GM10266 (cell line): ENCODE data around the gene HLA-DPB1.
A peak's percentile ranks its signal among the peaks of the same experiment; 100 is the strongest.

ENCODE experiments used
- DNase-seq: peaks from one replicate; pipeline ENCODE4 v3.0.0; 2012; ENCODE audit errors: extremely low spot score
- CTCF ChIP-seq: IDR thresholded peaks from 2 replicates; pipeline ENCODE4 v1.5.1; 2012; ENCODE audit warnings: mild to moderate bottlenecking, low read depth; ENCODE audit not compliant: control insufficient read depth, insufficient read depth; ENCODE audit errors: missing control alignments

HLA-DPB1 gene

DNA sequence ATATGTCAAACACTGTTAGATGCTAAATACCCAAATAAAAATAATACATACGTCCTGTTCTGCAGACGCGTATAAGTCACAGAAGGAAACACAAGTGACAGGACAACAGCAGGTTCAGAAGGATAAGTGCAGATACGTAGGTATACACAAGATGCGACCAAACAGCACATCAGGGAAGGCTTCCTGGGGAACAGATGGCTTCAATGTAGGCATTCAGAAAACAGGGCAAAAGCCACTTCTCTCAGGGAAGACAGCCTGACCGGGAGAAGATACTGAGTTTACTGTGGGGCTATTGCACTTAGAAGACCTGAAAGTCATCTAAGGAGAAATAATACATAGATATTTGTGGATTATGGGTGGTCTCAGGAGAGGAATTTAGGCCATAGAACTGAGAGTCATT is 4.2 kb upstream of the HLA-DPB1 start:
- no peak for DNase-seq
- no peak for TF ChIP-seq CTCF

DNA sequence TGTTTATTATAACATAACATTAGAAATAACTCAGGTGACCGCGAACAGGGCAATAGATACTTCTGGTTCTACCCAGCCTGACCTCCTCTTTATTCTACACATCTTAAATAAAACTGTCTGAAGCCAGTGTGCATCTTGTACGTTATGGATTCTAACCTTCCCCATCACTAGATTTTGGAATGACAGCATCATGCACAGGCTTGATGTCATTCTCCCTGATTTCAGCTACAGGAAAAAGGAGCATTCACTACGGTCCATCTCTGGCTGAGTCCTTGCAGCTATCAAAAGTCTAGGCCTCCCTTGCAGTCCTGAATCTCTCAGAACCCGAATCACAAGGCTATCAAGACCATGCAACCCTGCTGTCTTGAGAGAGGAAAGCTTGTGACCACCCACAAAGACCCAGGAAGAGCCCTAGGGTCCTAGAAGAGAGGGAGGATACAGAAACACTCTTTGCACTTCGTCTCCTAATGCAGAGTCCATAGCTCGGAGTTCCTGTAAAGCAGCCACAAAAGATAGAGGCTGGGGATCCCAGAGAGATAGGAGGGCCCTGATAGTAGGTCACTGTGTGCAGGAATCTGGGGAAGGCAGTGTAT is 3.2 kb upstream of the HLA-DPB1 start:
- DNase-seq: no peak
- no peak for TF ChIP-seq CTCF

GRCh38 chr6:33073431-33073871 is 2.3 kb upstream of the HLA-DPB1 start, which contains the start of gene HLA-DPA1:
Gene HLA-DPA1 (minus strand): TSS chr6:33073649.
- TF ChIP-seq CTCF: no peak
- DNase-seq: peak; percentile 90

DNA sequence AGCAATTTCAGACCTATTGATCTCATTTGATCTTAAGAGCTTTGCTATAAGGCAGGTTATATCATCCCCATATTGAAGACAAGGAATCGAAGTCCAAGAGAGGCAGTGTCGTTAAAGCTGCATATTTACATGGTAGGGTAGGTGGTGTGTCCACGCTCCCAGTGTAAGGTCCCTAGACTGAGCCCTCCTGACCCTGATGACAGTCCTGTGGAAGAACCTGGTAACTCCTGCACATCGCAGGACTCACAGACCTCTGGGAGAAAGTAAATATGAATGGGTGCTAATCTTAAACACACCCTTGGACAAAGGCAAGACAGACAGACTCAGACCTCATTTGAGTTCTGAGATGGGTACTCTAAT is 602 bp upstream of the HLA-DPB1 start:
- TF ChIP-seq CTCF: no peak
- no peak for DNase-seq

DNA sequence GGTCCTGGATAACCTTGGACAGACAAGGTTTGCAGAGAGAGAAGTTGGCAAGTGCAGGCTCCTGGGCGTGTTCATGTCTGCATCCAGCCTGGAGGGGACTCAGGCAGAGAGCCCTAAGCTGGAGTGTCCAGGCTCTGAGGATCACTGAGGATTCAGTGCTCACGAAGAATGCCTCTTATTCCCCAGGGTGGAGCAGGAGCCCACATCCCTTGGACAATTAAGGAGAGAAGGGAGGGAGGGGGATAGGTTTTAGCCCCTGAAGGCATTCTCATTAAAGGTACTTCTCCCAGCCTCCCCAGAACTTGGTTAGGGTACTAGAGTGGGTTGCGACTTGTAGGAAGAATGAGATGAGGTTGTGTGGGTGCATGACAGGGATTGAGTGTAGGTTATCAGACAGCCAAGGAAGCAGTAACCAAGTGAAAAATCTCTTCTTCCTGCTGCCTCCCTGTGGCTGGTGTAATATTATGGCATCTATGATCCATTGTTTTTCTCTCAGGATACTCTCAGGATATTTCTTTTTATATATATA is 680 bp downstream of the HLA-DPB1 start:
- TF ChIP-seq CTCF: peak; percentile 18
- no peak for DNase-seq

DNA sequence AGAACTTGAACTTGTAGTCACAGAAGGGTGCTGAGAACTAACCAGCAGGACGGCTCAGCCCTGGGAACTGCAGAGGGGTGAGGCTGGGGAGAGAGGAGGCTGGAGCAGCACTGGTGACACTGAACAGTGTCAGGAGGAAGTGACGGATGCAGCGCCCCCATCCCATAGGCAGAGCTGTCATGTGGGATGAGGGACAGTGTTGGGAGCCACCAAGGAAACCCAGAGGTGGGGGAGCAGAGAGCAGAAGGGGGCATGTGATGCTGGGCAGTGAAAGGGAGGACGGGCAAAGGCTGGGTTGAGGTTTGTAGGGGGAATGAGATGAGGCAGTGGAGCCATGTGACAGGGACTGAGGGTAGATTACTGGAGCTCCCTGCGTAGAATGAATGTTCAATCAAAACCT is 2.1 kb downstream of the HLA-DPB1 start:
- peak; percentile 14 for TF ChIP-seq CTCF
- no peak for DNase-seq

- DNase-seq: no peak
- TF ChIP-seq CTCF: no peak
Observed at GRCh38 chr6:33078442-33078841, 2.7 kb downstream of the HLA-DPB1 start.
